Ectodermal cell (in vitro differentiated cells): ENCODE results near the gene LILRA6.
"Not testable (repeated sequence)": the region's sequence is repeated elsewhere in the genome, so short reads cannot be mapped to it uniquely, and the experiment has no call there.

Source experiments
- H3K27ac ChIP-seq: 2 replicates; pipeline ENCODE4 v1.7.0; 2013; ENCODE audit warnings: mild to moderate bottlenecking, low read depth, low read length; ENCODE audit not compliant: insufficient read depth, poor library complexity, severe bottlenecking
- H3K27me3 ChIP-seq: 2 replicates; pipeline ENCODE4 v1.7.0; 2013; ENCODE audit warnings: mild to moderate bottlenecking, low read length; ENCODE audit not compliant: insufficient read depth, control insufficient read depth, poor library complexity, severe bottlenecking
- H3K36me3 ChIP-seq: one replicate; pipeline ENCODE4 v1.7.0; 2013; ENCODE audit warnings: low read length; ENCODE audit not compliant: control insufficient read depth, insufficient read depth
- H3K4me1 ChIP-seq: one replicate; pipeline ENCODE4 v1.7.0; 2013; ENCODE audit warnings: low read length; ENCODE audit not compliant: control insufficient read depth, insufficient read depth
- H3K4me3 ChIP-seq: 2 replicates; pipeline ENCODE4 v1.7.0; 2013; ENCODE audit warnings: low read depth, low read length, control low read depth; ENCODE audit not compliant: insufficient read depth
- H3K9me3 ChIP-seq: 2 replicates; pipeline ENCODE4 v1.7.0; 2013; ENCODE audit warnings: mild to moderate bottlenecking, low read length, moderate library complexity; ENCODE audit not compliant: control insufficient read depth
- WGBS, 2 experiments: methylation state at CpG; one replicate each; pipeline ENCODE4 v1.1.7; 2013; ENCODE audit warnings: missing lambda C conversion rate in 2 of 2; 5-methylcytosine and 5-hydroxymethylcytosine counted together

LILRA6 gene

DNA sequence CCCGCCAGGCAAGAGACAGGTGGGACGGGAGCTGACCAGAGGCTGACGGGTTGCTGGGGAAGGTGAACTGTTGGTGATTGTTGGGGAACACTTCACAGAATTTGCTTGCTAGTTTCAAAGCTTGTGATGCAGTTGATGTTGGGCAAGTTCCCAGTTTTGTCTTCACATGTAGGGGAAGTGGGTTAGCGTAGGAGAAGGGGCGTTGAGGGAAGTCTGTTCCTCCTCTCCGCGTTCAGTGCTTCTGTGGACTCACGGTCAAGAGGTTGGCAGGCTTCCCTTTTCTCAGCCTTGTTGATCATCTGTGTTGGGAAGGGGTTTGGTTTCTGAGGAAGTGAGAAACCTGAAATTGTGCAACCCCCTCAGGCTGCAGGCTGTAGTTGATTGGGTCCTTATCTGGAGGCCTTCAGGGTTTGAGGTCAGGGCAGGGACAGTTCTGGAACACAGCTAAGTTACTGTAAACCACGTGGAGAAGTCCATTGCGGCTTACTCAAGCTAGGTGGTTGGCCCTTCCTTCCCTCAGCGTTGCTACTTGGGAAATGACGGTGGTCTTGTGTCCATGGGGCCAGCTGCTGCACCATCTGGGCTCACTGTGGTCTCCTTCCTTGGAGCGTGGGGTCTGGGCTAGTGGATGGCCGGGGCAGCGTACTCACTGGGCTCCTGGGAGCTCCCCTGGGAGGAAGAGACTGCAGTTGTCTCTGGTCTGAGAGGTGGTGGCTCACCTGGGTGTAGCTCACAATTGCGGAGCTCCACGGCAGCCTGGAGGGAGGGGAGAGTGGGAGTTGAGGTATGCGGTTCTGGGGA is 34.4 kb downstream of the LILRA6 start:
- Histone ChIP-seq H3K27ac (peak overlapping the region; percentile 38), H3K36me3 (peaks cover 41% of the 10 kb centered on the region), H3K27me3 (no peaks in the 10 kb centered on the region), H3K4me1 (peaks cover 20% of the 10 kb centered on the region), H3K4me3 (no peak overlapping the region), H3K9me3 (no peaks in the 10 kb centered on the region)
- WGBS, 2 experiments, result 88 to 89% methylated on average over 18 of the region's 18 CpGs

DNA sequence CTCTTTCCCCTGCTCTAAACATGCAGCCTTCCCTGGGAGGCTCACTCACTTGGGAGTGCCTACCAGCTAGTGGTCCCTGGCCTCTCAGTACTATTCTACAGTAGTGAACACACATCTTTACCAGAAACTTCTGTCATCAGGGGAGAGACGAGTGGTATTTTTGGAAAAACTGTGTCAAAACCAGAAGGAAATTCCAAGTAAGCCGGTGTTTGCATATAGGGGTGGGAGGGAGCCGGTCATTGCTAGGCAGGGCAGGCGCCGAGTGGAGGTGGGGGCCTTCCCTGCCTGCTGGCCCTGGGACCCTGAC is 35.0 kb downstream of the LILRA6 start:
- peaks cover 26% of the 10 kb centered on the region for H3K4me1 ChIP-seq
- no peak overlapping the region for H3K4me3 ChIP-seq
- no peak overlapping the region for H3K27ac ChIP-seq
- H3K9me3 ChIP-seq, result no peaks in the 10 kb centered on the region
- peaks cover 47% of the 10 kb centered on the region for H3K36me3 ChIP-seq
- H3K27me3 ChIP-seq, result no peaks in the 10 kb centered on the region
- 94% methylated on average over 5 of the region's 5 CpGs for WGBS, 2 experiments

DNA sequence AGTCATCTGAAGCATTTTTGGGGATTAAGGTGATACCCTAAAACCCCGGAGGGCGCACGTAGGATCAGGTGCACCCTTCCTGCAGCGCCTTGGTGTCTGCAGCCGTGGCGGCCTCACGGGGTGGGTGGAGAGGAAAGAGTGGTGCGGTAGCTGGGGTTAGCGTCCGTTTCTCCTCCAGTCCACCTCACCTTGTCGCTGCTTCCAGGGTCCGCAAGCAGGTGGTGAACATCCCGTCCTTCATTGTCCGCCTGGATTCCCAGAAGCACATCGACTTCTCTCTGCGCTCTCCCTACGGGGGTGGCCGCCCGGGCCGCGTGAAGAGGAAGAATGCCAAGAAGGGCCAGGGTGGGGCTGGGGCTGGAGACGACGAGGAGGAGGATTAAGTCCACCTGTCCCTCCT is 35.4 kb downstream of the LILRA6 start:
- H3K27me3 ChIP-seq, H3K4me3 ChIP-seq, H3K9me3 ChIP-seq, H3K27ac ChIP-seq: not testable (repeated sequence)
- peaks cover 30% of the 10 kb centered on the region for H3K4me1 ChIP-seq
- peaks cover 51% of the 10 kb centered on the region for H3K36me3 ChIP-seq
- 95 to 97% methylated on average over 23 of the region's 23 CpGs for WGBS, 2 experiments

DNA sequence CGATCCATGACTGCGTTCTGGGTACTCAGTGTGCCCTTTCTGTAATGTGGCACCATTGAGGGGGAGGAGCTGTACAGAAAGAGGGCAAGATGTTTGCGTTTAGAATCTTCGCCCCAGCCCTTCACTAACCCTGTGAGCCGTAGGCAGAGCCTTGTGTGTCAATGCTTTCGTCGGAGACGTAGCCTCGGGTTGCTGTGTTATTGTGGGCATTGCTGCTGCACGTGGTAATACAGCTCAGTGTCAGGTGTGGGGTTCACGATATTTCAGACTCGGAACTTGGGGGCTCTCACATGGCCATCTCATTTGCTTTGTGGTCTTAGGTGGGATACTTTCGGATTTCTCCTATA is 35.8 kb downstream of the LILRA6 start:
- H3K9me3 ChIP-seq, result no peaks in the 10 kb centered on the region
- H3K4me3 ChIP-seq, result no peak overlapping the region
- H3K27me3 ChIP-seq, result no peaks in the 10 kb centered on the region
- WGBS, 2 experiments, result 94% methylated on average over 13 of the region's 13 CpGs
- H3K36me3 ChIP-seq, result peaks cover 55% of the 10 kb centered on the region
- no peak overlapping the region for H3K27ac ChIP-seq
- H3K4me1 ChIP-seq, result peaks cover 34% of the 10 kb centered on the region

DNA sequence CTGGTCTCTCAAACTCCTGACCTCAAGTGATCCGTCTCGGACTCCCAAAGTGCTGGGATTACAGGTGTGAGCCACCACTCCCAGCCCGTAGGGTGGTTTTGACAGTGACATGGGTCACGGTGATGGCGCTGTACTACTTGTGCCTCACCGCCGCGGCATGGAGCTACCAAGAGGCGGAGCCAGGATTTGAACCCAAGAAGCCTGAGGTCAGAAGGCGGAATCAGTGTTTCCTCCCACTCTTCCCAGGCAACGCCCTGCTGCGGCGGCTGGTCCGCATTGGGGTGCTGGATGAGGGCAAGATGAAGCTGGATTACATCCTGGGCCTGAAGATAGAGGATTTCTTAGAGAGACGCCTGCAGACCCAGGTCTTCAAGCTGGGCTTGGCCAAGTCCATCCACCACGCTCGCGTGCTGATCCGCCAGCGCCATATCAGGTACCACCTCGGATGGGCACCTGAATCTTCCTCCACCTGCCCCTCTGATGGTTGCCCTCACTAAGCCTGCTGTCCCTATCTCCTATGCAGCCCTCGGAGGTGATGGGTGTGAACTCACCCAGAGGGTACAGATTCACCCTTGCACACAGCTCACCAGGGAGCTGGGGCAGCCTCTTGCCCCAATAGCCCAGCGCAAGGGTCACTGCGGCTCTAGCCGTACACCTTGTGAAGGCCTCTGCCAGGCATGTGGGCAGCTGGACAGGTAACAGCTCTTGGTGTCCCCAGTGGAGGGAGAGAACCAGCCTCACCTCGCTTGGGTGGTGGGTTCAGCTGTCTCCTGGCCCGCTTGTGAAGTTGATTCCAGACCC is 36.4 kb downstream of the LILRA6 start:
- H3K36me3 ChIP-seq, result peaks cover 61% of the 10 kb centered on the region
- 96% methylated on average over 27 of the region's 27 CpGs for WGBS, 2 experiments
- no peaks in the 10 kb centered on the region for H3K27me3 ChIP-seq
- H3K27ac ChIP-seq, result no peak overlapping the region
- no peaks in the 10 kb centered on the region for H3K9me3 ChIP-seq
- H3K4me1 ChIP-seq, result peaks cover 40% of the 10 kb centered on the region
- H3K4me3 ChIP-seq, result no peak overlapping the region

DNA sequence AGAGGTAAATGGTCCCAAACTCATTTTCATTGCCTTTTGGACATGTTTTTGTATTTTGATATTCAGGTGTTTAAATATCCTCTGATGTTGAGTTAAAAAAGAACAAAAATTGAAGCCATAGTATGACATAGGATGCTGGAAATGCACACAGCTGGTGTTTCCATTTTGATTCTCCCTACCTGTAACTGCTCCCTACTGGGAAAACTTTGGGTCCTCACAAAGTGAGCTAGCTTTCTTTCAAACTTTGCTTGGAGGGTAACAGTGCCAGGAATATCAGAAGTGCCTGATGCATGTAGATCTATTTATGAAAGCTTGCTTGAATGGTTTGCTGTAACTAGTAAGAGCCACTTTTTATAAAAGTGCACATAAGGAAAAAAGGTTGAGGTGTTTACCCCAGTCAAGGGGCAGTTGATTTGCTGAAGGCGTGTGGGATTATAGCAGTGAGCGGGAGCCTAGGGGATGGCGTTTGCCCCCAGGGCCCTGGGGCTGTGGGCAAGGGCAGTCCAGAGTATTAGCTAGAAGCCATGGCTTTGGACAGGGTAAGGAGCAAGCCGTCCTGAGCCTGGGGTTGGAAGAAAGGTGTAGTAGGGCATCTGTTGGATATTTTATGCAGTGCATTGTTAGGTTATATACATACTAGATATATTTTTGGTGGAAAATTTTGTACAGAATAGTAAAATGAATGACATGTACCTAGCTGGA is 37.7 kb downstream of the LILRA6 start:
- Histone ChIP-seq H3K4me1 (peaks cover 40% of the 10 kb centered on the region), H3K4me3 (no peak overlapping the region), H3K27ac (no peak overlapping the region), H3K9me3 (no peaks in the 10 kb centered on the region), H3K27me3 (no peaks in the 10 kb centered on the region), H3K36me3 (peaks cover 62% of the 10 kb centered on the region)
- 93 to 94% methylated on average over 4 of the region's 4 CpGs for WGBS, 2 experiments

DNA sequence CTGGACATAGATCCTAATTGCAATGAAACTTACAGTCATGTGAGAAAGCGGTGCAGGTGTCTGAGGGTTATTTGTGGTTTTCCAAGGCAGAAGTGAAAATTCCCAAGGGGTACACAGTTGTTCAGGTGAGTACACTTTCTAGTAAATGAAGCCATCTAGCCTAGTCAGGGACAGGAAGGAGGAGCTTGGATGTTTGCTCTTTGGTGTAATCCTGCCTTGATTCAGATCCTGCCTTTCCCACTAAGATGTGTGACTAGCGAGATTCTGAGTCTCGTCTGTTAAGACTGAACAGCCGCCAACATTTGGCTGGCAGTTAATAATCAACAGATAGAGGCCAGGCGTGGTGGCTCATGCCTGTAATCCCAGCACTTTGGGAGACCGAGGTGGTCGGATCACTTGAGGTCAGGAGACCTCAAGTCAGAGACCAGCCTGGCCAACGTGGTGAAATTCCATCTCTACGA is 39.4 kb downstream of the LILRA6 start:
- Histone ChIP-seq H3K9me3 (no peaks in the 10 kb centered on the region), H3K27me3 (no peaks in the 10 kb centered on the region), H3K4me1 (peaks cover 32% of the 10 kb centered on the region), H3K36me3 (peaks cover 62% of the 10 kb centered on the region), H3K27ac (no peak overlapping the region), H3K4me3 (peak overlapping the region; percentile 0)
- WGBS, 2 experiments, result 92 to 94% methylated on average over 9 of the region's 9 CpGs

DNA sequence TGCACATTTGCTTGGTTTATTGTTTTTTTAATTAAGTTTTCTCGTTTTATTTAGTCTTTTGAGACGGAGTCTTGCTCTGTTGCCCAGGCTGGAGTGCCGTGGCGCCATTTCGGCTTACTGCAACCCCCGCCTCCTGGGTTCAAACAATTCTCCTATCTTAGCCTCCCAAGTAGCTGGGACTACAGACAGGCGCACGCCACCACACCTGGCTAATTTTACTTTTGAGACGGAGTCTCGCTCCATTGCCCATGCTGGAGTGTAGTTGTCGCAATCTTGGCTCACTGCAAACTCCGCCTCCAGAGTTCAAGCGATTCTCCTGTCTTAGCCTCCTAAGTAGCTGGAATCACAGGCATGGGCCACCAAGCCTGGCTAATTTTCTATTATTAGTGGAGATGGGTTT is 40.6 kb downstream of the LILRA6 start:
- no peaks in the 10 kb centered on the region for H3K9me3 ChIP-seq
- peak overlapping the region; percentile 83 for H3K4me3 ChIP-seq
- H3K4me1 ChIP-seq, result peaks cover 32% of the 10 kb centered on the region
- peaks cover 57% of the 10 kb centered on the region for H3K36me3 ChIP-seq
- no peaks in the 10 kb centered on the region for H3K27me3 ChIP-seq
- WGBS, 2 experiments, result 86 to 89% methylated on average over 13 of the region's 13 CpGs
- no peak overlapping the region for H3K27ac ChIP-seq

DNA sequence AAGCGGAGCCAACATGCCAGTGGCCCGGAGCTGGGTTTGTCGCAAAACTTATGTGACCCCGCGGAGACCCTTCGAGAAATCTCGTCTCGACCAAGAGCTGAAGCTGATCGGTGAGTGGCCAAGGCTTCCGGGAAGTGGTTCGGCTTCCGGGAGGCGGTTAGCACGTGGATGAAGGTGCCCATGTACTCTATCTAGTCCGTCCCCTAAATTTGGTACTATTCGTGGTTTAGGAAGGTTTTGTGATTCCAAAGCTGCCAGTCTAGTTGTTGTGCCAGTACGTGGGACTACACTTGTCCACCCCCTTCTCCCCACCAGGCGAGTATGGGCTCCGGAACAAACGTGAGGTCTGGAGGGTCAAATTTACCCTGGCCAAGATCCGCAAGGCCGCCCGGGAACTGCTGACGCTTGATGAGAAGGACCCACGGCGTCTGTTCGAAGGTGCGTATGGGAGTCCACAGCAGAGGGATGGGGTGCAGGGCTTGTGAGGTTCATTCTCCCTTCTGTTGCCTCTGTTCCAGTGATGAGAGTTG is 41.4 kb downstream of the LILRA6 start:
- Histone ChIP-seq H3K27ac (peak overlapping the region; percentile 52), H3K4me3 (peak overlapping the region; percentile 83), H3K4me1 (peaks cover 32% of the 10 kb centered on the region), H3K36me3 (peaks cover 49% of the 10 kb centered on the region), H3K9me3 (no peaks in the 10 kb centered on the region), H3K27me3 (no peaks in the 10 kb centered on the region)
- WGBS, 2 experiments, result 5 to 6% methylated on average over 28 of the region's 28 CpGs

DNA sequence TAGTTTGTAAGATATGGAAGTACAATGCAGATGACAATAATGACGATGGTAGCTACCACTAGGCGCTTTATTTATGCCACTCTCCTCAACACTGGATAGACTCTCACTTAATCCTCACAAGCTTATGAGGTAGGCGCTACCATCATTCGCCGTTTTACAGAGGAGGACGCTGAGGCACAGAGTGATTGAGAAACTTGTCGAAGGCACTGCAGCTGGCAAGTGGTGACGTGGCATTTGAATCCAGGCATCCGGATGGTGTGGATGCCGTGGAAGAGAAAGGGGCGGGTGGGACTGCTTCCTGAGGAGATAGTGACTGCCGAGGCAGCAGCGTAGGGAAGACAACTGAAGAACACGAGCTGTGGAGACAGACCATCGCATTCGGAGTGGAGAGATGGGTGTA is 43.2 kb downstream of the LILRA6 start:
- no peak overlapping the region for H3K4me3 ChIP-seq
- WGBS, 2 experiments, result 95 to 96% methylated on average over 16 of the region's 16 CpGs
- H3K27ac ChIP-seq, result no peak overlapping the region
- no peaks in the 10 kb centered on the region for H3K9me3 ChIP-seq
- H3K27me3 ChIP-seq, result no peaks in the 10 kb centered on the region
- H3K4me1 ChIP-seq, result peaks cover 27% of the 10 kb centered on the region
- H3K36me3 ChIP-seq, result peaks cover 37% of the 10 kb centered on the region
